OCI-LY3 (cell line): ENCODE measurements around the gene ZKSCAN4.
A peak's percentile ranks its signal among the peaks of the same experiment; 100 is the strongest.

Experiments used
- H2AFZ ChIP-seq: fragments of 200-600, 300-600 bp; shearing (Covaris generic); 2 replicates; pipeline ENCODE4 v1.6.0; 2014; ENCODE audit warnings: antibody characterized with exemption, low read depth, low read length
- H3K27ac ChIP-seq: fragments of 200-600, 300-600 bp; sonication (generic); 2 replicates; pipeline ENCODE4 v1.5.1; 2014; ENCODE audit warnings: mild to moderate bottlenecking, low read length, moderate library complexity, mixed read lengths
- H3K27me3 ChIP-seq: fragments of 200-600, 300-600 bp; sonication (generic); 2 replicates; pipeline ENCODE4 v1.6.1; 2014; ENCODE audit warnings: low read depth, low read length, mixed read lengths
- H3K36me3 ChIP-seq: fragments of 200-600, 300-600 bp; sonication (generic); replicated peaks from 2 replicates; pipeline ENCODE3; 2014; ENCODE audit warnings: low read depth, low read length, mixed read lengths
- H3K4me1 ChIP-seq: fragments of 300-600, 200-600 bp; sonication (generic); 2 replicates; pipeline ENCODE4 v1.6.1; 2014; ENCODE audit warnings: low read length, mixed read lengths
- H3K4me2 ChIP-seq: fragments of 200-600, 300-600 bp; sonication (generic); 2 replicates; pipeline ENCODE4 v1.6.1; 2014; ENCODE audit warnings: low read length, mixed read lengths
- H3K4me3 ChIP-seq: fragments of 300-600, 200-600 bp; sonication (generic); 2 replicates; pipeline ENCODE4 v1.5.1; 2014; ENCODE audit warnings: antibody characterized with exemption, mild to moderate bottlenecking, low read length, moderate library complexity
- H3K79me2 ChIP-seq: fragments of 300-600, 200-600 bp; shearing (Covaris generic); 2 replicates; pipeline ENCODE4 v1.6.1; 2014; ENCODE audit warnings: mild to moderate bottlenecking, low read length, mixed read lengths
- H3K9ac ChIP-seq: fragments of 300-600, 200-600 bp; shearing (Covaris generic); 2 replicates; pipeline ENCODE4 v1.6.0; 2014; ENCODE audit warnings: mild to moderate bottlenecking, low read length, moderate library complexity
- H3K9me3 ChIP-seq: fragments of 200-600, 300-600 bp; shearing (Covaris generic); 2 replicates; pipeline ENCODE4 v1.6.1; 2014; ENCODE audit warnings: low read length, mixed read lengths; ENCODE audit not compliant: insufficient read depth
- H4K20me1 ChIP-seq: fragments of 200-600, 300-600 bp; sonication (generic); 2 replicates; pipeline ENCODE4 v1.6.1; 2016; ENCODE audit warnings: low read length, mixed read lengths; ENCODE audit not compliant: insufficient read depth
- CTCF ChIP-seq: fragments of 200-600, 300-600 bp; sonication (generic); IDR thresholded peaks from 2 replicates; pipeline ENCODE4 v1.5.1; 2014; ENCODE audit warnings: antibody characterized with exemption, low read length, low read depth
- EZH2phosphoT487 ChIP-seq: fragments of 200-600 bp; shearing (Covaris generic); IDR thresholded peaks from 2 replicates; pipeline ENCODE4 v1.6.1; 2018; ENCODE audit warnings: antibody characterized with exemption, mixed run types, low read depth

ZKSCAN4 gene

GRCh38 chr6:28274888-28275287 is 22.8 kb upstream of the ZKSCAN4 start:
- Histone ChIP-seq H3K9ac (no peak overlapping the region), H3K4me2 (no peak overlapping the region), H3K9me3 (no peaks in the 10 kb centered on the region), H3K27me3 (no peaks in the 10 kb centered on the region), H3K36me3 (peaks cover 11% of the 10 kb centered on the region), H2AFZ (no peak overlapping the region), H3K79me2 (no peaks in the 10 kb centered on the region), H3K4me3 (no peak overlapping the region), H4K20me1 (no peaks in the 10 kb centered on the region), H3K4me1 (0 out of 2 replicates have a peak, but pooled peaks cover 3% of the 10 kb centered on the region), H3K27ac (no peak overlapping the region)
- no peak for TF ChIP-seq CTCF
- no peak for TF ChIP-seq EZH2phosphoT487

GRCh38 chr6:28269492-28269891 is 17.4 kb upstream of the ZKSCAN4 start:
- peaks cover 13% of the 10 kb centered on the region for H3K4me1 ChIP-seq
- no peaks in the 10 kb centered on the region for H3K36me3 ChIP-seq
- peaks cover 12% of the 10 kb centered on the region for H3K79me2 ChIP-seq
- H4K20me1 ChIP-seq, result no peaks in the 10 kb centered on the region
- no peak overlapping the region for H3K4me3 ChIP-seq
- no peaks in the 10 kb centered on the region for H3K9me3 ChIP-seq
- no peak overlapping the region for H2AFZ ChIP-seq
- H3K27me3 ChIP-seq, result no peaks in the 10 kb centered on the region
- no peak overlapping the region for H3K4me2 ChIP-seq
- TF ChIP-seq EZH2phosphoT487 (no peak), CTCF (no peak)
- H3K9ac ChIP-seq, result no peak overlapping the region
- no peak overlapping the region for H3K27ac ChIP-seq

GRCh38 chr6:28267695-28268059 is 15.6 kb upstream of the ZKSCAN4 start:
- H3K36me3 ChIP-seq, result no peaks in the 10 kb centered on the region
- H2AFZ ChIP-seq, result peak overlapping the region; percentile 92
- no peak for TF ChIP-seq EZH2phosphoT487
- TF ChIP-seq CTCF, result no peak
- H3K79me2 ChIP-seq, result peaks cover 12% of the 10 kb centered on the region
- H3K27me3 ChIP-seq, result no peaks in the 10 kb centered on the region
- H4K20me1 ChIP-seq, result no peaks in the 10 kb centered on the region
- peak overlapping the region; percentile 86 for H3K4me2 ChIP-seq
- H3K9me3 ChIP-seq, result no peaks in the 10 kb centered on the region
- peak overlapping the region; percentile 93 for H3K4me3 ChIP-seq
- H3K4me1 ChIP-seq, result peaks cover 10% of the 10 kb centered on the region
- peak overlapping the region; percentile 85 for H3K9ac ChIP-seq
- peak overlapping the region; percentile 63; the same call in 1 of the 2 replicates for H3K27ac ChIP-seq

GRCh38 chr6:28266962-28267694 is 15.1 kb upstream of the ZKSCAN4 start, which contains the start of gene ZSCAN26:
Gene ZSCAN26 (plus strand): TSS chr6:28267143. CDS start chr6:28271920, 4,777 bp downstream.
- H3K4me1 ChIP-seq, result peaks cover 10% of the 10 kb centered on the region
- peak within 1 kb of the TSS; percentile 63 for H3K27ac ChIP-seq
- no peak for TF ChIP-seq CTCF
- no peak for TF ChIP-seq EZH2phosphoT487
- H3K9ac ChIP-seq, result peak within 1 kb of the TSS; percentile 85
- H3K79me2 ChIP-seq, result peaks cover 12% of the 10 kb centered on the region
- H3K4me3 ChIP-seq, result peak within 1 kb of the TSS; percentile 93
- H3K4me2 ChIP-seq, result peak within 1 kb of the TSS; percentile 86
- no peaks in the 10 kb centered on the region for H3K36me3 ChIP-seq
- H3K9me3 ChIP-seq, result no peaks in the 10 kb centered on the region
- H4K20me1 ChIP-seq, result no peaks in the 10 kb centered on the region
- no peaks in the 10 kb centered on the region for H3K27me3 ChIP-seq
- H2AFZ ChIP-seq, result peak within 1 kb of the TSS; percentile 92
